ENCODE results near the gene CNR2.
"Not testable (repeated sequence)": the region's sequence is repeated elsewhere in the genome, so short reads cannot be mapped to it uniquely, and the experiment has no call there.

CNR2 gene

GRCh38 chr1:23916209-23917131 is 3.3 kb upstream of the CNR2 start:
- peak; percentile 71 for DNase-seq

- no peak for DNase-seq
These were observed 2.3 kb upstream of the CNR2 start for GRCh38 chr1:23915466-23915865.

GRCh38 chr1:23914921-23915320 is 1.8 kb upstream of the CNR2 start:
- no peak for DNase-seq

GRCh38 chr1:23911921-23912320 is 1.2 kb downstream of the CNR2 start:
- no peak for DNase-seq

GRCh38 chr1:23910553-23911246 is 2.5 kb downstream of the CNR2 start:
- peak; percentile 20 for DNase-seq

GRCh38 chr1:23910144-23910543 is 3.0 kb downstream of the CNR2 start:
- DNase-seq: no peak

GRCh38 chr1:23909412-23909811 is 3.8 kb downstream of the CNR2 start:
- DNase-seq: no peak

- peak; percentile 28 for DNase-seq
These were observed 4.5 kb downstream of the CNR2 start for GRCh38 chr1:23908453-23909341.

GRCh38 chr1:23906731-23907130 is 6.4 kb downstream of the CNR2 start:
- DNase-seq: no peak

GRCh38 chr1:23905461-23906025 is 7.6 kb downstream of the CNR2 start:
- DNase-seq: no peak

- peak; percentile 89 for DNase-seq
These were observed 8.3 kb downstream of the CNR2 start for GRCh38 chr1:23904748-23905357.

GRCh38 chr1:23903754-23904153 is 9.4 kb downstream of the CNR2 start:
- no peak for DNase-seq

GRCh38 chr1:23902321-23903278 is 10.6 kb downstream of the CNR2 start:
- no peak for DNase-seq

GRCh38 chr1:23900017-23900416 is 13.1 kb downstream of the CNR2 start:
- not testable (repeated sequence) for DNase-seq

- DNase-seq: peak; percentile 79
These were observed 14.1 kb downstream of the CNR2 start for GRCh38 chr1:23899070-23899469.

GRCh38 chr1:23897083-23897482 is 16.1 kb downstream of the CNR2 start:
- no peak for DNase-seq

- DNase-seq: no peak
These were observed 16.7 kb downstream of the CNR2 start for GRCh38 chr1:23896491-23896890.

GRCh38 chr1:23895993-23896392 is 17.2 kb downstream of the CNR2 start:
- DNase-seq: no peak

GRCh38 chr1:23895082-23895481 is 18.1 kb downstream of the CNR2 start:
- no peak for DNase-seq

GRCh38 chr1:23889074-23889473 is 24.1 kb downstream of the CNR2 start:
- no peak for DNase-seq

GRCh38 chr1:23885222-23885621 is 27.9 kb downstream of the CNR2 start:
- no peak for DNase-seq
